22Rv1 (cell line): ENCODE measurements around the gene HCN1.

Source experiments
- H3K27ac ChIP-seq: fragments of 450-650 bp; 2 replicates; pipeline ENCODE4 v1.5.1; 2017
- ZFX ChIP-seq: fragments of 450-650 bp; IDR thresholded peaks from 2 replicates; pipeline ENCODE4 v1.6.1; 2017; ENCODE audit warnings: antibody characterized with exemption, borderline replicate concordance
- TF ChIP-seq, protein P1 (sequence below): fragments of 450-650 bp; IDR thresholded peaks from 2 replicates; pipeline ENCODE4 v1.5.1; 2017; ENCODE audit warnings: mild to moderate bottlenecking

HCN1 gene

GRCh38 chr5:45677524-45677923 is 18.7 kb downstream of the HCN1 start:
- no peak overlapping the region for H3K27ac ChIP-seq
- no peak for TF ChIP-seq ZFX
- TF ChIP-seq, protein P1, sequence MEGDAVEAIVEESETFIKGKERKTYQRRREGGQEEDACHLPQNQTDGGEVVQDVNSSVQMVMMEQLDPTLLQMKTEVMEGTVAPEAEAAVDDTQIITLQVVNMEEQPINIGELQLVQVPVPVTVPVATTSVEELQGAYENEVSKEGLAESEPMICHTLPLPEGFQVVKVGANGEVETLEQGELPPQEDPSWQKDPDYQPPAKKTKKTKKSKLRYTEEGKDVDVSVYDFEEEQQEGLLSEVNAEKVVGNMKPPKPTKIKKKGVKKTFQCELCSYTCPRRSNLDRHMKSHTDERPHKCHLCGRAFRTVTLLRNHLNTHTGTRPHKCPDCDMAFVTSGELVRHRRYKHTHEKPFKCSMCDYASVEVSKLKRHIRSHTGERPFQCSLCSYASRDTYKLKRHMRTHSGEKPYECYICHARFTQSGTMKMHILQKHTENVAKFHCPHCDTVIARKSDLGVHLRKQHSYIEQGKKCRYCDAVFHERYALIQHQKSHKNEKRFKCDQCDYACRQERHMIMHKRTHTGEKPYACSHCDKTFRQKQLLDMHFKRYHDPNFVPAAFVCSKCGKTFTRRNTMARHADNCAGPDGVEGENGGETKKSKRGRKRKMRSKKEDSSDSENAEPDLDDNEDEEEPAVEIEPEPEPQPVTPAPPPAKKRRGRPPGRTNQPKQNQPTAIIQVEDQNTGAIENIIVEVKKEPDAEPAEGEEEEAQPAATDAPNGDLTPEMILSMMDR: no peak

- TF ChIP-seq, protein P1: no peak
- TF ChIP-seq ZFX: no peak
Observed at GRCh38 chr5:45672271-45672670, 23.9 kb downstream of the HCN1 start.

DNA sequence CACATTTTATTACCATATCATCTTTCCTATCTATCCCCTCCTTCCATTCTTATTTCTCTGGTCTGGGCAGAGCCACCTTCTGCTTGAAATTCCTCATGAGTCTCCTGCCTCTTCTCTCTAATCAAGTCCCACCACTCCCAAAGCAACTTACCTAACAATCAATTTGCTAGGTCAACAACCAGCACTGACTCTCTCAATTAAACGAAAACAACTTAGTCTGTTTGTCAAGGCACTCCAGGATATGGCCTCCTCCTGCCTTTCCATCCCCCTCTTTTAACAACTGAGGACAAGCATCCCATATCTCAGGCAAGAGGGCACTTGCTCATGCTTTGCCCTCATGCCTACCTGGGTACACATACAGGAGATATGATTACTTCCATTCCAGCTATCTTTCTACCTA is 47.4 kb downstream of the HCN1 start:
- no peak for TF ChIP-seq ZFX
- TF ChIP-seq, protein P1: no peak

More at GRCh38 chr5:45672271-45672670, 23.9 kb downstream of the HCN1 start:
- no peak overlapping the region for H3K27ac ChIP-seq

DNA sequence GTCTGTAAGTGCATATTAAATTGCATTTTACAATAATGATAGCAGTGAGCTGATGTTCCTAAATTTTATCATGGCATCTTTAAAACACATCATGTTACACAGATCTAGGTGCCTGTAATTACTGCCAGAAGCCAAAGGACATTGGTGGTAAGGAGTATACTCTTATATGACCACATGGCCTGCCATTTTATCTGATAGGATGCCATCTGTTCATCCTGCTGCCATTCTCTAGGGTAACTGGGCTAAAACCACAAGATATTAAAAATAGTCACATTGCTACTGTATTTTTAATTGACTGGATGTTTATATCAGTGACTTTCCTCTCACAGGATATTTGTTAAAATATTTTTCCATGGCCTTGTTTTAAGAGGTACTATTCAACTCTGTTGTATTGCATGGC is 53.1 kb downstream of the HCN1 start:
- no peak overlapping the region for H3K27ac ChIP-seq
- TF ChIP-seq ZFX: no peak
- TF ChIP-seq, protein P1: no peak

More for the DNA sequence above, 47.4 kb downstream of the HCN1 start:
- H3K27ac ChIP-seq: no peak overlapping the region

- TF ChIP-seq ZFX: no peak
- TF ChIP-seq, protein P1: no peak
- H3K27ac ChIP-seq: no peak overlapping the region
Observed at GRCh38 chr5:45642370-45642769, 53.8 kb downstream of the HCN1 start.

DNA sequence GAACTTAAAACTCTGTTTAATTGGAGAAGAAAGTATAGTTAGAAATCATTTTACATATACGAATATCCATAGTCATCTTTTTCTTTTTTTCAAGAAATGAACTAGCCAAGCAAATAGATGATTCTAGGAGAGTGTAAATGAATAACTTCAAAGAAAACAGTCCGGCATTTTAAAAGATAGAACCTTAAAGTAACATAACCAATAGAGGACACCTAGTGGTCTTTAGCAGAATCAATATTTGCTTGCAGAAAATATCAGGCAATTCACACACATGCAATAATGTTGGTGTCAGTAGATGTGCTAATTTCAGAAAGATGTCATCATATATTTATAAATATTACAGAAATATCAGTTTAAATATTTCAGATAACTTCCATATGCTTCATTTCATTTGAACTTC is 57.1 kb downstream of the HCN1 start:
- H3K27ac ChIP-seq: no peak overlapping the region
- TF ChIP-seq, protein P1: peak; percentile 61
- TF ChIP-seq ZFX: no peak

DNA sequence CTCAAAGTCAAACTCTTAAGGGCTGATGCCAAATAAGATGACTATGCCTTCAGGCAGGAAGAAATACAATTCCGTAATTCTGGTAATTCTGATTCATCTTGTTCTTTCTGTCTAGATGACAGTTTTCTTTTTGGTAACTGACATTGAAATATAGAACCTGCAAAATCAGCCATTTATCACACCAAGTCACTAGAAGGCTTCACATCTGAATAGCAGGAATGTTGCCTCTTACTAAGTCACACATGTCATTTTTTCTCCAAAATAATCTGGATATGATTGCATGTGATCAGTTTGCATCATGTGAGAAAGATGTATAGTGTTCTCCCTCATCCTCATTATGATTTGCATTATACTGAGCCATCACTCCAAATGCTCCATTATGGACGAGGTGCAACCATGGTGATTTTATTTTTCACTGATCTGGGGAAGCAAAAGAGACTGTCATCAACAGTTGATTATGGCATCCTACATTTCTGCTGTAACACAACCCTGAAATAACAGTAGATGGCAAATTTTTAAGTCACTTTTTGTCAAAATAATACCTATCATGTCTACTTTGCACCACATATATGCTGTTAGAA is 69.0 kb downstream of the HCN1 start:
- H3K27ac ChIP-seq: no peak overlapping the region
- no peak for TF ChIP-seq ZFX
- TF ChIP-seq, protein P1: no peak
